ENCODE data around the gene SLC48A1.

SLC48A1 gene

DNA sequence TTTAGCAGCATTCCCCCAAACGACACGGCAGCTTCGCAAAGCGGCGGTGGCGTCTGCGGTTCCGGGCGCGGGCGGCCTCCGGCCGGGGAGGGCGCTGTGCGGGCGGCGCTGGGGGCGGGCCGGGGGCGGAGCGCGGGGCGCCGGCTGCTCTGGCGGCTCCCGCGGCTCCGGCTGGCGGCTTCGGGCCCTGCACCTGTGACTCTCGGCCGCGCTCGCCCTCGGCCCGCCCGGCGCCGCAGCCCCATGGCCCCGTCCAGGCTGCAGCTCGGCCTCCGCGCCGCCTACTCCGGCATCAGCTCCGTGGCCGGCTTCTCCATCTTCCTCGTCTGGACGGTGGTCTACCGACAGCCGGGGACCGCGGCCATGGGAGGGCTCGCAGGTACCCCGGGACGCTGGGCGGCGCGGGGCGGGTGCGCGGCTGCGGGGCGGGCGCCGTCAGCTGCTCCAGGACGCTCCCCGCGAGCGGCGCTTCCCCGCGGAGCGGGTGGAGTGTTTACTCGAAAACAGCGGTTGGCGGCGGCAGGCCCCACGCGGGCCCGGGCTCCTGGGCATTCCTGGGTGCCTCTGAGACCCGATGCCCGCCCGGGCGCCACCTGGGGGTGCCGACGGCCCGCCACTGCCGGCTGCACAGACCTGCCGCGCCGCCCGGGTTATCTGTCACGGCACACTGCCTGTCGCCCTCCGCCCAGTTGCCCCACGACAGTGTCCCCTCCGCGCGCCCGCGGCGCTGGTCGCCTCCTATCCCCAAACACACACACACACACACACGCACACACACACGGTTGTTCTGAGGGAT, at the start of gene SLC48A1:
SLC48A1 (plus strand) TSS at position 177 of the 796 bp plus-strand sequence; CDS start at position 244, 67 bp downstream.
- peak; percentile 44 to 53 for DNase-seq (ENCODE audit: low read depth in 2 of 2)

DNA sequence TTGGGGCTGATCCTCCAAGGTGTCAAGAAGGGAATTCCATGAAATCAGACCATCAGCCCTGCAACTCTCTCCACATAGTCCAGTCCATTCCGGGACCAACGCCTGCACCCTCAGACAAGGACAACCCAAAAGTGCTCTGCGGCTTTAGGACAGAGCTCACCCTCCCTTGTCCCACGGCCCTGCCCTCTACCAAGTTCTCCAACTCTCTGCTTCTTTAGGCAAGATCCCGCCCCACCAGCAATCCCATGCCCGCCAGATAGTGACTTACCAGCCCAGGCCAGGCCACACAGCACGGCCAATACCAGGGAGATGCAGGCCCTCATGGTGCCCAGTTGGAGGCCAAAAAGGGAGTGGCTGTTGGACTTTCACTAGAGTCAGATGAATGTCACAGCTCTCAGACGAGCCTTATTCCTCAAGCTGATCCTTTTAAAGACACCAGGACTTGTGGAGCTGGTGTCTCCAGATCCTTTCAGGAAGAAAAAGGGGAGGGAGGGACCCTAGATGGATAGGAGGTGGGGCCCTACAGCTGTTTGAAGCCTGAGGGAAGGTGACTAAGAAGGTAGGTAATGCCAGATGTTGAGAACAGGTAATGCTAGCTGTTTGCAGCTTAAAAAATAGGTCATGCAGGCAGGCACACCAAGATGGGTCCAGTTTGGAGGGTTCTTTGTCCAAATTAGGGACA, 47.8 kb upstream of the SLC48A1 start, which contains the start of gene ENDOU:
ENDOU (minus strand) TSS at position 400 of the 682 bp plus-strand sequence; CDS start at position 323, 77 bp downstream.
- DNase-seq (ENCODE audit: low read depth in 2 of 2) = no peak

DNA sequence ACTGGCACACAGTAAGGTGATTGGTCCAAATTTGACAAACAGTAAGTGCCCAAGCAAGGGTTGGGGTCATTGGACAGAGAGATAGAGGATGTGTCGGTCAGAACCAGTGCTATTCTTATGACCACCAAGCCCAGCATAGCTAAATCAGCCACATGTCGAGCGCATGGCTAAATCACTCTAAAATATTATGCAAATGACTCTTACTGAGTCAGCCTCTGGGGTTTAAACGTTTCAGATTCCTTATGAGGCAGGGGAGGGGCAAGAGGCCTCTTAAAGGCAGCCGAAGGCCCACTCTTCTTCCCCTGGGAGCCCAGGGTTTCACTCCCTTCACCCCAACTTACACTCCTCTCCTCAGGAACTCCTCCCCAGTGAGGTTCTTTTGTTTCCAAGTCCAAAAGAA, 47.1 kb upstream of the SLC48A1 start:
- no peak for DNase-seq (ENCODE audit: low read depth in 2 of 2)

GRCh38 chr12:47729233-47729632, 43.8 kb upstream of the SLC48A1 start:
- DNase-seq (ENCODE audit: low read depth in 2 of 2) = no peak

GRCh38 chr12:47730341-47730744, 42.7 kb upstream of the SLC48A1 start:
- DNase-seq (ENCODE audit: low read depth in 2 of 2) = no peak

DNA sequence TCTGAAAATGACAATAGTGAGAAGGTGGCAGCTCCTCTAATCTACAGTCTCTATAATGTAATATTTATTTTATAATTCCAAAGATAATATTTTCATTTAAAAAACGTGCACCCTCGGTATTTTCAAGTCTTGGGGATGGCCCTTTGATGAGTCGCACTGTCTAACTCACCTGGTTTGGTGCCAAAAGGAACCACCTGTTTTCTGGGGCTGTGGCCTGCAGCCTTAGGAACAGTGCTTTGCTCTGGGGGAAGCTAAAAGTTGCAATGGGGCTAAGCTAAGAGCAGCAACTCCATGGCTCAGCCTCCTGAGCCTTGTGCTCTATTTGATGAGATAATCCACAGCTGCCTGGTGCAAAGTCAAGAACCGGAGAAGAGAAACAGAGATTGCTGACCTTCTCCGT, 41.3 kb upstream of the SLC48A1 start:
- no peak for DNase-seq (ENCODE audit: low read depth in 2 of 2)

DNA sequence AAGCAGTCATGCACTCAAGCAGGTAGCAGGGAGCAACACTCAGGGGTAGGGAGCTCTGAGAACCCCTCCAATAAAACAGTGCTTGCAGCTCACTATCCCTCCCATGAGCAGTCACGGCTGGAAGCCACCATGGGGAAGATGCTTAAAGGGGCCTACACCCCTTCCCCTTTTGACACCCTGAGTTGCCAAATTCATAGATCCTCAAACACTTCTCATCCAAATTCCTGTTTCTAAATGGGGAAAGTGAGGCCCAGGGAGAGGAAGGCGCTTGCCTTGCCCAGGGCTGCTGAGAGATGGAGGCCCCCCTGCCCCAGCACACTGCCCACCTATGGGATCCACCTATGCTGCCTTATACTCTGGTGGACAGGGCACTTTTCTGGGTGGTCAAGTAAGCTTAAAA, 40.5 kb upstream of the SLC48A1 start:
- no peak for DNase-seq (ENCODE audit: low read depth in 2 of 2)

DNA sequence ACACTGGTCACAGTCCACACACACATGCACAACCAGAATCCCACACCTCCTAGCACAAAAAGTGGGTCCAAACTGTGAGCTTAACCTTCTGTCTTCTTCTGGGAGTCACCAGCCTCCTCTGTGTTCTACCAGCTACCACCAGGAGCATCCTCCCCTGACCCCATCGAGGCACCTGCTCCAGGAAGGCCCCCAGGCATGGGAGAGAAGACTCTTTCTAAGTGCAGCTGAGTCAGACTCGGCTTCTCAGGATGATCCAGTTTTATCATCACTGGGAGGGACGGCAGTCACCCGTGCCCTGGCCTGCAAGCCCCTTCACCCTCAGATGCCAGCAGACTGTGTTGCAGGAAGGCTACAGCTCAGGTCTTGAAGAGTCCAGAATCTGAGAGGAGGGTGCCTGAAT, 39.9 kb upstream of the SLC48A1 start:
- no peak for DNase-seq (ENCODE audit: low read depth in 2 of 2)

- DNase-seq (ENCODE audit: low read depth in 2 of 2) = no peak
Observed at GRCh38 chr12:47734725-47735480, 38.1 kb upstream of the SLC48A1 start.

DNA sequence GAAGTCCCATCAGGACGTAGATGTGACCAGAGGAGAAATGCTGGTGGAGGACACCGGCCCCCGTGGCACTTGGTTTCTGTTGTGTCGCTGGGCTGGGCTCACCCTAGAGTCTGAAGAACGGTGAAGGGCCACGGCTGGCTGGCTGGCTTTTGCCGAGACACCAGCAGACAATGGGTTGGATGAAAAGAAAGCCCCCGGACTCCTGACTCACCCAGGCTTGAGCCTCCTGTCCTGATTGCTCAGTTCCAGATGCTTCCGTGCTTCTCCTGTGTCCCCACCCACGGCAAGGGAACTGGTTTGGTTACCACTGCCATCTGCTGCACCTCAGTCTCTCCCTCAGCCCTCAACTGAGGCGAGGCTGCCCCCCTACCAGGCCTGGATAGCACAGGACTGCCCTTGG, 37.4 kb upstream of the SLC48A1 start:
- DNase-seq (ENCODE audit: low read depth in 2 of 2) = no peak

DNA sequence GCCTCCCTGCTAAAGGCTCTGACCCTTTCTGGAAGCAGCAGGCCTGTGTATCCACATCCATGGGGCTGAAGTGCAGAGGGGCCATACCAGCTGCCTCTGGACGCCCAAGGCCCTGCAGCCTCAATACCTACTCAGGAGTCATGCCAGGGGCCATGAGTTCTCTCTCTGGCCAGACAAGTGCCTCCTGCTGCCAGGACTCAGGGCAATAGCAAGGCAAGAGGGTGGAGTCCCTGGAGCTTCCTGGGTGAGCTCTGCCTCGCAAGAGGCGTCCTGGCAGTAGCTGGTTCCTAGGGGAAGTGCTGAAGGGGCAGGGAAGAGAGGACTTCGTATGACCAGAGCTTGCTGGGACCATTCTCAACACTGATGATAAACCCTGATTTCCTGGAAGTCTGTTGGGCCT, 36.8 kb upstream of the SLC48A1 start:
- DNase-seq (ENCODE audit: low read depth in 2 of 2) = no peak

DNA sequence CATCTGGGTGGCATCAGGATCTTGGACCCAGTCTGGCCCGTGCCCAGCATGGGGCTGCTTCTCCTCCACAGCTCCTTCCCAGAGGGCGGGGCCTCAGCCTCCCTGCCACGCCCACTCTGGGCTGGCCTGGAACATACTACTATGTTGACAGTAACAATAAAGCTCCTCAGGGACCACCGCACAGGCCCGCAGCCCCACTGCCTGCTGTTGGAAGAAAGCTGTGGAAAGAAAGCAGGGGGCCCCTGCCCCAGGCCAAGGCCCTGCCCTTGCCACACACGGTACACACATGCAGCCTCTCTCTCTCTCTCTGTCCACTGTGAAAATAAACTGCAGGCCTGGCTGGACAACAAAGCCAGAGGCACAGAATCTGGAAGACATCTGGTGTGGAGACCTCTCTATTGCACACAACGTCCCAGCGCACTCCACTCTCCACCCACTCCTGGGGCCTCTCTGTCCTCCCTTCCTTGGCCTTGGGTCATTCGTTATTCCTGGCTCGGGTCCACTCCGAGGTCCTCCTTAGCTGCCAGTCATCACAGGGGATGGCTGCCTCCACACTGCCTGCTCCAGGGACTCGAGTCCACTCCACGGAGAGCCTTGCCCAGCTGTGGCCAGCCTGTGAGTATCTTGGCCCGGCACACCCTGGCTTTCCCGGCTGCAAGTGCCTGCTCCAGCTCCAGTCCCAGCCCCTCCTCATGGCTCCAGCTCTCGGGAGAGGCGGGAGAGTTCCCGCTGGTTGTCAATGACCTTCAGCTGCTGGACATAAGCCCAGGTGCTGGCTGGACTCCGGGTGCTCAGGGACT, 36.0 kb upstream of the SLC48A1 start:
- no peak for DNase-seq (ENCODE audit: low read depth in 2 of 2)

DNA sequence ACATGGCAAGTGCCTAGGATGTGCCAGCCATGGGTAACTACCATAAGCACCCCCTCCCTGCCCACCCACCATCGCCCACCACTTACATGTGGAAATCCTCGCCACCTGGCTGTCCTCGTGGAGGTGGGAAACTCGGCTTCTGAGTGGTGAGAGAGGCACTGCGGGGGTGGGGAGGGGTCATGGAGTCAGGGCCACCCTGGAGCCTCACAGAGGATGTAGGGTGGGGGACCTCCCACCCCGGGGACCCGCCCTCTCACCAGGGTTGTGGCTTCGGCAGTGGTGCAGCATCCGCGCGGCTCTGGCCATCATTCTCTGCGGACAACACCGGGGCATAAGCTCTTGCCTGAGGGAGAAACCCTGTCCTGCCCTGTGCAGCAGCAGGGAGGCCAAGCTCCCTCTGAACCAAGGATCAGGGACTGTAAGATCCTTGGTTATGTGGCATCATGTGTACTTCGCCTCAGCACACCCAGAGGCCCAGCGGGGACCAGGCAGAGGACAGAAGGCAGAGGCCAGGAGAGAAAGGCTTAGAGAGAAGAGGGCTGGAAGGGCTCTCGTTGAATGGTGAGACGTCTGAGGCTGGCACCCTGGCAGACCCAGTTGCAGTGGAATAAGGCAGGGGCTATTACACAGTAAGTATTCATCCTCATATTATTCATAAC, 35.0 kb upstream of the SLC48A1 start:
- no peak for DNase-seq (ENCODE audit: low read depth in 2 of 2)

DNA sequence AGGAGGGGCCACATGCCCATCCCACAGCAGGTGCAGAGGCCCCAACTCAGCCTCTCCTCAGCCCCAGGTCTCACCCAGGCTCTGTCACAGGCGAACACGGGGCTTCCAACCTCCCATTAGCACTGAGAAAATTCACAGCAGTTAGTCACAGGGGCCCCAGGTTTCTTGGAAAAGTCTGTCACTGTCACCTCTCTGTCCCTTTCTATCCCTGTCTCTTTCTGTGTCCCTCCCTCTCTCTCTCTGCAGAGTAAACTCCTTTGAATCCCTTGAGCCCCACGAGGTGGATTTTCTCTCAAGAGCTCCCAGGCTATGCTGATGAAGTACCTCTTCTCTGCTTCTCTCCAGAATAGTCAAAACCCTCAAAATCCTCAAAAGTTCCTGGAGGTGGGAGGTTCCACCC, 33.7 kb upstream of the SLC48A1 start:
- DNase-seq (ENCODE audit: low read depth in 2 of 2) = no peak

DNA sequence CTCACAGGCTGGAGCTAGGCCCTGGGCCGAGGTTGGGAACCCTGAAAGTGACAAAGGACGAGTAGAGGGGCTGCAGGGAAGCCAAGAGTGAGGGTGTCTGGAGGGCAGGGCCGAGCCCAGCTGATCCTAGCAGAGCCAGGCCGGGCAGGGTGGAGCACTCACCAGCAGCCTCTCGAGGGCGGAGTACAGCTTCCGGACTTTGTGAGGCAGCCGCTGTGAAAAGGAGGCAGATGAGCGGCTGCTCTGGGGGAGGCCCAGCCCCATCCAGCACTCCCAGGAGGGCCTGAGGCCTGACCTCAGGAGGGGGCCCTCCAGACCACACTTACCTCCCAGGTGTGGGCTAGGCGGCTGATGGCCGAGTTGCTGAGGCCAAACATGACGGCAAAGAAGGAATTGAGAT, 33.1 kb upstream of the SLC48A1 start:
- no peak for DNase-seq (ENCODE audit: low read depth in 2 of 2)

DNA sequence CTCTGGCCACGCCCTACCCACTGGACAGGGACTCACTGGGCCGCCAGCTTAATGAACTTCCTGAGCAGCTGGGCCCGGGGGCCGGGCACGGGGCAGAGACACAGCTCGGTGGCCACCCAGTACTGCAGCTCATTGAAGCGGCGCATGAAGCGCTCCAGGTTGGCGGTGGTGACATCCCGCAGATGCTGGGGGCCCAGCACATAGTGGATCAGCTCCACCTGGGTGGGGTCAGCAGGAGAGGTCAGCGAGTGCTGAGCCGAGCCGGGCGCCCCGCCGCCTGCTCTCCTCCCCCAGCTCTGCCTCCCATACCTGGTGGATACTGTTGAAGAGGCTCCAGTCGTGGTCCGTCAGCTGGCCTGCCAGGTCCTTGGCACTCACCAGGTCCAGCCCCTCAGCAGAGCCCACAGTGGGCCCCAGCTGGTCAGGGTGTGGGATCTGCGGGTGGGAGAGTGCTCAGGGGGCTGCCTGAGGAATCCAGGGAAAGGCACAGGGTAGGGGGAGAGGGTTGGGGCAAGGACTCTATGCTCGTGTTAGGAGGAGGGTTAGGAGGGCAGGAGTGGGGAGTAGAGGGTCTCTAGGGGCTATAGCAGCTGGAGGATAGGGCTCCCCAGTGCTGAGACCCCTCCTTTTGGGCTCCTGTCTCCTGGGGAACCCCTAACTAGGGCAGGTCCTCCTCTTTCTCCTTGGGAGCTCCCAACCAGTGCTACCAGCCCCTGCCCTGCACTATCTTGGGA, 32.3 kb upstream of the SLC48A1 start:
- DNase-seq (ENCODE audit: low read depth in 2 of 2) = no peak

GRCh38 chr12:47741340-47741703, 31.7 kb upstream of the SLC48A1 start:
- DNase-seq (ENCODE audit: low read depth in 2 of 2) = peak; percentile 33 to 45

GRCh38 chr12:47742253-47742825, 30.7 kb upstream of the SLC48A1 start:
- DNase-seq (ENCODE audit: low read depth in 2 of 2) = peak; percentile 45 to 46

DNA sequence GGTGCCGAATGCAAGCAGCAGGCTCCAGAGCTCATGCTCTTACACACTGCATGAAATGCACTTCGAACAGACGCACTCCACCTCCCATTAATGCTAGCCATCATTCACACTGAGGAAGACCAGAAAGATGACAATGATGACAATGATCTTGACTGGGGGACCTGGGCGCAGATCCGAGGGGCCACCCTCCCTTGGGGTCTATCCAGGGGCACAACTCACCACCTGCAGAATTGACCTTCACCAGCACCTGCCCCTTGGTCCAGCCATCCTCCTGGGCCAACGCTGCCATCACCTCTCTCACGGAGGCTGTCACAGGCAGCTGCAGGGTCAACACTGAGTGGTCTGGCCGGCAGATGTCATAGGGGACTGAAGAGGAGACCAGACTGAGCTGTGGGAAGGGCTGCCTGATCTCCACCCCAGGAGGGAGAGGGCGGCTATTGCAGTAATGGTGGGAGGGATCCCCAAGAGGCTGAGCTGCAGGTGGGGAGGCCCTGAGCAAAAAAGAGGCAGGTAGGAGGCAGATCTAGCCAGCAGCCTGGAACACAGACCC, 29.7 kb upstream of the SLC48A1 start:
- no peak for DNase-seq (ENCODE audit: low read depth in 2 of 2)
